NCI-H1694 treated with DMSO at 0.1 percent for 48 hours (cell line): ENCODE results near the gene TTBK2.
A peak's percentile ranks its signal among the peaks of the same experiment; 100 is the strongest.
"Not testable (repeated sequence)": the region's sequence is repeated elsewhere in the genome, so short reads cannot be mapped to it uniquely, and the experiment has no call there.

Experiments
- DNase-seq: peaks from one replicate; lab custom pipeline; 2025; lab: John Stamatoyannopoulos, UW

Gene TTBK2

GRCh38 chr15:42761813-42762212 lies 158.8 kb downstream of the TTBK2 start:
- DNase-seq = not testable (repeated sequence)

- no peak for DNase-seq
Measured at GRCh38 chr15:42760759-42761158, 159.8 kb downstream of the TTBK2 start.

DNA sequence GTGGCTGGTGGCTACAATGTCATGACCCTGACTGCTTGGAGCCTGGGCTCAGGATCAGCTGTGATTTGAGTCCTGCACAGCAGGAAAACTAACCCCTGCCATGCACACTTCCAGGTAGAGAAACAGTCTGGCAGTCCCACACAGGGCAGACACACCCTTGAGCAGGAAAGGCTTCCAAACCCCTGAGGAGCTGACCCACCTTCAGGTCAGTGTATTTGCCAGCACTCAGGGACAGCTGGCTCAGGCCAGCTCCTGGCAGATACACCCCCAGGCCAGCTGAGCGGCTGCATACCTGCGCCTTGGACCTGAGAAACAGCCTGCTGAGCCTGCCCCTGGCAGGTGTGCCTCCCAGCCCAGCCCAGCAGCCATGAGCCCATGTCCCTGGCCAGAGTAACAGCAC lies 161.5 kb downstream of the TTBK2 start:
- DNase-seq = no peak

- DNase-seq = no peak
Measured at GRCh38 chr15:42750306-42750705, 170.3 kb downstream of the TTBK2 start.

- DNase-seq = no peak
Measured at GRCh38 chr15:42749266-42749665, 171.3 kb downstream of the TTBK2 start.

GRCh38 chr15:42744195-42744594 lies 176.4 kb downstream of the TTBK2 start:
- no peak for DNase-seq

DNA sequence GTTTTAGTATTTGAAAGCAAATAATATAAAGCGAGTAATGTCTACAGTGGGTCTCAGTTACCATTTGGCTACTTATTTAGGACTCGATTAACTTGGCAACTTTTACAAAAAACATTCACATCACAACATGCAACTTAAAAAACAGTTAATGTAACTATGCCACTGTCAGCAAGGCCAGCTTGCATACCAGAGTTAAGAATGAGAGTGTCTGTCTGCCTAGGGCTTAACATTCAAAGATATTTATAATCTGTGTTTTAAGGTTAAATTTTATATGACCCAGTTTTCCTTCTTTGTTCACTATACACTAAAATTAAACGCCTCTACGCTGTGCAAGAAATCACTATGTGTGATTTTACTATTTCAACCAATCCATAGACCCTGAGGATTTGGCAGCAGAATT lies 178.4 kb downstream of the TTBK2 start:
- DNase-seq = no peak

DNA sequence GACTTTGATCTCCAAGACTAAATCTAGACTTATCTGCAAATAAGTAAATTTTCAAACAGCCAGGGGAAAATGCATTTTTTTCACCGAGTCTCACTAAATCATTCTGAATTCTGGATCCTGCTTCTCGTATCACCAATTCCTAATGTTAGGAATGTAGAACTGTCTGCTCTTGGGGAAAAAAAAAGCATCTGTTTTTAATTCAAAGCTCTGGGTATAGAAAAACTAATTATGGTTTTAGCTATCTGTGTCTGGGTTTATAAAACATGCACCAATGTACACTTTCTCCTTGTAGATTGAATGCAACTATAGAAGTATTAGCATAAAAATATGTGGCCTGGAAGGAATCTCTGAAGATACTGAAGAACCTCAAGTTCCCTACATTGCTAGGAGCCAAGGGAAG lies 178.9 kb downstream of the TTBK2 start:
- no peak for DNase-seq

- no peak for DNase-seq
Measured at GRCh38 chr15:42737529-42738328, 182.8 kb downstream of the TTBK2 start.

DNA sequence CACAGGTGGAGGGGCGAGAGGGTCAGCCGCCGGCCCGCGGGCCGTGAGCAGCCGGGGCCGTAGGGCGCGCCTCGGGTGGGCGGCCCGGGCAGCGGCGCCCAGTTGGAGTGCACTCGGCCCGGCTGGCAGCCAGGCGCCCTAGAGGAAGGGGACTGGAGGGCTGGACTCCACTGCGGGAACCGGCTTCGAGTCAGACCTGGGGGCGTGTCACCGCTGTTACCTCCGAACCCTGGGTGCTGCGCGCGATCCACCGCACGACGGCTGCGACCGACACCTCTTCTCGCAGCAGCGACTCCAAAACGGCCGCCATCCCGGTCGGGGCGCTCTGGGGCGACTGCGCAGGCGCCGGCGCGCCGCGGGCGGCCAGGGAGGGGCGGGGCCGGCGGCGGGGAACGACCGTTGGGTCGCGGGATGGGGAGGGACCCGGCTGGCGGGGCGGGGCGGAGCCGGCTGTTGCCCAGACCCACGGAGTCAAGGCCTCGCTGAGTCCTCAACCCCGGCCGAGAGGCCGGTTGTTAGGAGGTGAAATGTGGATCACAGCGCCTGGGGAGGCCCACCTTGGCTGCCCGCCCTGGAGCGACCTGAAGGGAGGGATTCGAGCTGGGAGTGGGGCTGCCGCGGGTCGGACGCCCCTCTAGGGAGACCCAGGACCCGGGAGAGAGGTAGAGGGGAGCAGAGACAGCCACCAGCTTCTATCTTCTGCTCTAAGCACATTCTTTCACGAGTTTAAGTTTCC lies 183.6 kb downstream of the TTBK2 start, which contains the start of gene CDAN1:
Gene CDAN1 (minus strand): TSS at position 336 of the 736 bp plus-strand sequence. CDS start 26 bp downstream, at position 310.
- peak; percentile 46 for DNase-seq

DNA sequence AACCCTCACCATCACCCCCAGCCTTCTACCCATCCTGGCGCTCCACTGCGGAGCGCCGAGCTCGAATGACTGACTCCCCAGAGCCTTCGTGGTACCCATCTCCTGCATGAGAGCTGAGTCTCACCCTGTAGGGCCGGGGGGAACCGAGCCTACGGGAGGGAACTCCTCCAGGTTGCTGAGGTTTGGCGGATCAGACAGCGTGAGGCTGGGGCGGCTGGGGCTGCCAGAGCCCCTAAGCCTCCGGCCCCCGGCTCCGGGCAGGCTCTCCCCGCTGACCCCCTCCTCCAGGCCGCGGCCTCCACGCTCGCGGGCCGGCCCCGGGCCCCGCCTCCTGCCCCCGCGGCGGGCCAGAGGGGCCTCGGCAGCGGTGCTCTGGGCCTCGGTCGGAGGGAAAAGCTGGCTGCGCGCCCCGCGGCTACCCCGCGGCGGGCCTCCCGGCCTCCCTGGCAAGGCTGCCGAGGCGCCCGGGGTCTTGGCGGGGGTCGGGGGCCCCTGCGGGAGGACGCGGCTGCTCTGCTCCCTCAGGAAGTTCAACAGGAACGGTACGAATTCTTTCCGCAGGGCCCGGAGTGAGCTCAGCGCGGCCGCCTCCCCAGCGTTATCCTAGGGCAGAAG lies 184.3 kb downstream of the TTBK2 start:
- no peak for DNase-seq

GRCh38 chr15:42735382-42736165 lies 185.0 kb downstream of the TTBK2 start:
- DNase-seq = no peak

DNA sequence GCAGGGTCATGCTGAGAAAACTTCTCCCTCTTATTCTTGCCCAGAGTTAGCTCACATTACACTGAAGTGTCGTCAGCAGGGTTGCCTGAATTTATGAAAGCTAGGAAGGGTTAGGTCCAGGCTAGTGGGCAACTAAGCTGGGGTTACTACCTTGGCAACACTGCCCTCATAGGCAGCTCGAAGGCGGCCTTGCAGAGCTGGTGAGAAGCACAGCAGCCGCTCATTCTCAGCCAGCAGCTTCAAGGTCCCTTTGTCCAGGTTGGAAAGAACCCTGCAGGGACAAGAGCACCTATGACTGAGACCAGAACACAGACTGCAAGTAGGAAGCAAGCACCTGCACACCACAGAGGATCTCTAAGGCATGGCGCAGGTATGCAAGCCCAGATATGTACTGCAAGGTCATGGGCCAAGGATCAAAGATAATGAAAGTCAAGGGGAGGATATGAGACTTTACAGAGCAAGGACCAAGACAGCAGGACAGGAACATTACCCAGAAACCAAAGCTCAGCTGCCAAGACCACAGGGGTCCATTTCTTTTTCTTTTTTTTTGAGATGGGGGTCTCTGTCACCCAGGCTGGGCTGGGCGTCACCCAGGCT lies 186.4 kb downstream of the TTBK2 start:
- DNase-seq = no peak

DNA sequence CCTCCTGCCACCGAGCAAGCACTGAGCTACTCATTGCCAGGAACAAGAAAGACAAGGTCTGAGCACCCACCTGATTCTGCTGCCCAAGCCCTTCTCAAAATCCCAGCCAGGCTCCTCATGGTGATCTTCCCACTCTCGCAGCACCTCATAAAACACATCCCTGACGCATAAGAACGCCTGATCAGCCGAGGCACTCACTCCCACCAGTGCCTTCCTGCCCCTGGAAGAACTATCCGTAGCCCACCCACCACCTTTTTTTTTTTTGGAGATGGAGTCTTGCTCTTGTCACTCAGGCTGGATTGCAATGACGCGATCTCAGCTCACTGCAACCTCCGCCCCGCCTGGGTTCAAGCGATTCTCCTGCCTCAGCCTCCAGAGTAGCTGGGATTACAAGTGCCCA lies 187.6 kb downstream of the TTBK2 start:
- DNase-seq = no peak

DNA sequence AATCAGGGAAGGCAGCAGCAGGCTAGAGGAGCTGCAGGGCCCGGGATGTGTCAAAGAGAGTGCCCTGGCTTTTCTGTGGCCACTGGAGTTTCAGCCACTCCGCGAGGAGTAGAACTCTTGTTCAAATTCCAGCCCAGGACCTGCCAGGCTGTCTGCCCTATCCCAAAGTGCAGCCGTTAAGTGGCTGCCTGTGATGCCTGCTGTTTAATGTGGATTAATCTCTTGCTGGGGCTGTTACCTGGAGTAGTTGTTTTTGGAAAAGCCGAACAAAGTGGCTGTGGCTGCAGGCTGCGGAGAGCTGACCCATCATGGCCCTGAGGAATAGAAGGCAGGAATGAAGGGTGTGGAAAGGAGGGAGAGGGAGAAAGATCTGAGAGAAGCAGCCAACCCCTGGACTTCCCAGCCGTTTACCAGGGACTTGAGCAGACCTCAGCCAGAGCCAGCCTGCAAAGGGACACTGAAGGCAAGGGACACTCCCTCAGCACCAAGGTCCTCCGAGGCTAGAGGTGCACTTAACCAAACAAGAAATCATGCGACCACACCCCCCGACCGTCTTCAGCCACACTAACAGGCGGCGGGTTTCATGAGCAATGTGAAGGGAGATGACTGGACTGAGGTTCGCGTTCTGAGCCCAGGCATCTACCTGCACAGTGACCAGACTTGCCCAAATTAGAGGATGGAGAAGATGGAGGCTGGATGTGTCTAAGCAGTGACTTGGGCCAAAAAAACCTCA lies 188.3 kb downstream of the TTBK2 start:
- DNase-seq = no peak

- no peak for DNase-seq
Measured at GRCh38 chr15:42731461-42731860, 189.1 kb downstream of the TTBK2 start.

- DNase-seq = no peak
Measured at GRCh38 chr15:42730536-42730935, 190.0 kb downstream of the TTBK2 start.

- DNase-seq = no peak
Measured at GRCh38 chr15:42730135-42730534, 190.4 kb downstream of the TTBK2 start.

- no peak for DNase-seq
Measured at GRCh38 chr15:42729409-42729808, 191.2 kb downstream of the TTBK2 start.

DNA sequence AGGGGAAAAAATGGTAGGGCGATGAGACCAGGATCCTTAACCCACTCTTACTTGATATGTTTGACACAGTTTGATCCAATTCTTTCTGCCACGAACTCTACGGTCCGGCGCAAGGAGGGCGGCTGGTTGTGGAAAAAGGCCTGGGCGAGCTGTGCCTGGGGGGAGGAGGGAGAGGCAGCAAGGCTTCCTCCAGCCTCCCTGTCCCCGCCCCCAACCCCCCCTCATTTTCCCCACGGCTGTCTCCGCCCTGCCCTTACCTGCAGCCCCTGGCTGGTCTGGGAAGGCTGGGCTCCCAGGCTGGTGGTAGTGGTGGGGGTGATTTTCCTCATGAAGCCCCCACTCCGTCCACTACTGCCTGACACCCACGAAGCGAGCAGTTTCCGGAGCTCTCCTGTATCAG lies 191.6 kb downstream of the TTBK2 start:
- DNase-seq = no peak

- DNase-seq = no peak
Measured at GRCh38 chr15:42728560-42728959, 192.0 kb downstream of the TTBK2 start.
